K562 (cell line): ENCODE measurements around the gene C6orf89. TPM values are rescaled to one million over a fixed set of nuclear protein-coding genes. Genes with fewer than 3 reads are reported as not detected.

Experiments used
- BRCA1 ChIP-seq, 2 experiments: fragments of 450-650 bp in 1 of 2; sonication (generic) in 1 of 2; formaldehyde crosslinking in 1 of 2; IDR thresholded peaks; 2 replicates each; pipeline versions ENCODE4 v1.5.0 to v1.6.1; 2017 to 2020; ENCODE audit warnings: mild to moderate bottlenecking in 1 of 2, missing genetic modification reagents in 1 of 2
- HMGN3 ChIP-seq: IDR thresholded peaks from 2 replicates; pipeline ENCODE4 v1.6.1; 2011; ENCODE audit warnings: borderline replicate concordance, low read depth, mild to moderate bottlenecking, mixed read lengths, low read length; ENCODE audit not compliant: insufficient read length; ENCODE audit errors: extremely low read depth
- HNRNPH1 ChIP-seq: fragments of 200-400 bp; formaldehyde crosslinking; optimal IDR thresholded peaks from 2 replicates; pipeline ENCODE3; 2017; ENCODE audit warnings: low read depth, mild to moderate bottlenecking, low read length, moderate library complexity
- NBN ChIP-seq: fragments of 450-650 bp; IDR thresholded peaks from 2 replicates; pipeline ENCODE4 v1.6.1; 2016; ENCODE audit warnings: low read depth, mild to moderate bottlenecking
- RB1 ChIP-seq: fragments of 450-650 bp; IDR thresholded peaks from 2 replicates; pipeline ENCODE4 v1.6.1; 2017; ENCODE audit warnings: low read depth, mild to moderate bottlenecking
- SIX5 ChIP-seq, 2 experiments: IDR thresholded peaks; 2 replicates each; pipeline ENCODE4 v1.6.1; 2011; ENCODE audit warnings: low read length in 2 of 2, borderline replicate concordance in 1 of 2, low read depth in 1 of 2, mild to moderate bottlenecking in 1 of 2, moderate library complexity in 1 of 2; ENCODE audit not compliant: insufficient read depth in 1 of 2
- U2AF2 ChIP-seq: fragments of 200-400 bp; formaldehyde crosslinking; optimal IDR thresholded peaks from 2 replicates; pipeline ENCODE3; 2017; ENCODE audit warnings: low read depth, mild to moderate bottlenecking, low read length
- ZFP30 ChIP-seq: fragments of 250-450 bp; sonication (Bioruptor Pico); IDR thresholded peaks from 2 replicates; pipeline ENCODE4 v1.8.0; 2022; ENCODE audit warnings: moderate library complexity, mild to moderate bottlenecking, inconsistent platforms, borderline replicate concordance
- ZNF764 ChIP-seq: fragments of 250-450 bp; sonication (Bioruptor Pico); IDR thresholded peaks from 2 replicates; pipeline ENCODE4 v1.4.0; 2020; ENCODE audit warnings: low read depth, mild to moderate bottlenecking, moderate library complexity
- polyA plus RNA-seq, 8 experiments: library from polyadenylated mRNA; depleted of rRNA in 4 of 8; stranded (reverse) in 5 of 8; unstranded in 3 of 8; fragments of >200 nt; fragmentation: Nextera tagmentation in 2 of 8; fragmentation: Illumina TruSeq in 1 of 8; extraction: Ambion mirVana in 2 of 8; extraction: Trizol in 1 of 8; gene quantifications; 2 replicates each; pipeline versions ENCODE4 v1.2.1 to v1.2.3, GENCODE V29; 2011 to 2014; ENCODE audit warnings: inconsistent platforms in 1 of 8, missing spikeins in 1 of 8
- total RNA-seq, 7 experiments: library from RNA; depleted of rRNA in 6 of 7; stranded (reverse); fragments of >200 nt in 6 of 7; fragmentation: Illumina TruSeq in 2 of 7; extraction: Trizol in 2 of 7; gene quantifications; 2 replicates each; pipeline versions ENCODE4 v1.2.1 to v1.2.3, GENCODE V29; 2011 to 2021; ENCODE audit warnings: low replicate concordance in 1 of 7
- TF ChIP-seq, protein P1 (sequence below), 2 experiments: IDR thresholded peaks; 2 replicates each; pipeline ENCODE4 v1.6.1; 2012; ENCODE audit warnings: improper control_type of control experiment in 2 of 2, low read depth in 2 of 2, low read length in 2 of 2, borderline replicate concordance in 1 of 2
- TF ChIP-seq, protein P2 (sequence below): sonication (generic); formaldehyde crosslinking; IDR thresholded peaks from 2 replicates; pipeline ENCODE4 v1.9.0; 2022; ENCODE audit warnings: mild to moderate bottlenecking, missing genetic modification reagents
- TF ChIP-seq, protein P3 (sequence below): sonication (generic); formaldehyde crosslinking; IDR thresholded peaks from 2 replicates; pipeline ENCODE4 v1.8.0; 2023; ENCODE audit warnings: mild to moderate bottlenecking, missing genetic modification reagents
- TF ChIP-seq, protein P4 (sequence below), 2 experiments: fragments of 450-650 bp in 1 of 2; IDR thresholded peaks; 2 replicates each; pipeline ENCODE4 v1.6.1; 2011 to 2017; ENCODE audit warnings: low read depth in 2 of 2, antibody characterized with exemption in 1 of 2, borderline replicate concordance in 1 of 2, low read length in 1 of 2, mild to moderate bottlenecking in 1 of 2, mixed read lengths in 1 of 2; ENCODE audit not compliant: control insufficient read depth in 1 of 2

C6orf89 gene
- total and polyA plus RNA-seq, 9 of the 15 experiments (the other 6 are each of a cell fraction or from before 2014, with no cell fraction given): 35.2 to 111 (median 58.5) TPM

DNA sequence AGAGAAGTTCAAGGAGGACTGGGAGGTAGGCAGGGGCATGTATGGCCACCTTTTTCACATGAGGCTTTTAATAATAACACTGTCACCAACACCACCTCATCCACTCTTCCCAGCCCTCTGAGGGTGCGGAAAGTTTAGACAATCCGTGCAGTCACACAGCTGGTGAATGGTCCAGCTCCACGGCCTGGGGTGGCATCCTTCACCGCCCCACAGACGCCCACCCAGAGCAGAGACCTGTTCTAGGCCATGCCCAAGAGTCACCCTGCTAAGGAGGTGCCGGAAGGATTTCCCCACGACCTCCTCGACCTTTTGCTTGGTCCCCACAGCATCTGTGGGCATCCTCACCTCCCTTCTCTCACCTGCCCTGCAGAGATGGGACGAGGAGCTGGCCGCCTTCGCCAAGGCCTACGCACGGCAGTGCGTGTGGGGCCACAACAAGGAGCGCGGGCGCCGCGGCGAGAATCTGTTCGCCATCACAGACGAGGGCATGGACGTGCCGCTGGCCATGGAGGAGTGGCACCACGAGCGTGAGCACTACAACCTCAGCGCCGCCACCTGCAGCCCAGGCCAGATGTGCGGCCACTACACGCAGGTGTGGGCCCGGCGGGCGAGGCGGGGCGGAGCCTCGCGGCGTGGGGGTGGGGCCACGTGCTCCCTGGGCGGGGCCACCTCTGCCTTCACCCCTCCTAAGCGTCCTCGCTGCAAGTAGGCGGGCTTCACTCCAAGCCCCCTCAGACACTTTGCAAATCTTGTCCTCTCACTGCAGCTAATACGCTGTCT, 73.2 kb downstream of the C6orf89 start (continued):
- TF ChIP-seq, protein P1, sequence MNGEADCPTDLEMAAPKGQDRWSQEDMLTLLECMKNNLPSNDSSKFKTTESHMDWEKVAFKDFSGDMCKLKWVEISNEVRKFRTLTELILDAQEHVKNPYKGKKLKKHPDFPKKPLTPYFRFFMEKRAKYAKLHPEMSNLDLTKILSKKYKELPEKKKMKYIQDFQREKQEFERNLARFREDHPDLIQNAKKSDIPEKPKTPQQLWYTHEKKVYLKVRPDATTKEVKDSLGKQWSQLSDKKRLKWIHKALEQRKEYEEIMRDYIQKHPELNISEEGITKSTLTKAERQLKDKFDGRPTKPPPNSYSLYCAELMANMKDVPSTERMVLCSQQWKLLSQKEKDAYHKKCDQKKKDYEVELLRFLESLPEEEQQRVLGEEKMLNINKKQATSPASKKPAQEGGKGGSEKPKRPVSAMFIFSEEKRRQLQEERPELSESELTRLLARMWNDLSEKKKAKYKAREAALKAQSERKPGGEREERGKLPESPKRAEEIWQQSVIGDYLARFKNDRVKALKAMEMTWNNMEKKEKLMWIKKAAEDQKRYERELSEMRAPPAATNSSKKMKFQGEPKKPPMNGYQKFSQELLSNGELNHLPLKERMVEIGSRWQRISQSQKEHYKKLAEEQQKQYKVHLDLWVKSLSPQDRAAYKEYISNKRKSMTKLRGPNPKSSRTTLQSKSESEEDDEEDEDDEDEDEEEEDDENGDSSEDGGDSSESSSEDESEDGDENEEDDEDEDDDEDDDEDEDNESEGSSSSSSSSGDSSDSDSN (IDR thresholded peaks at IDR 0.05; ENCODE audit: borderline replicate concordance in 1 of 2, low read depth in 2 of 2, low read length in 2 of 2): no peak
- TF ChIP-seq ZFP30 (CRISPR knock-in tag): no peak
- no peak for TF ChIP-seq U2AF2
- TF ChIP-seq SIX5 (IDR thresholded peaks at IDR 0.05; ENCODE audit: borderline replicate concordance in 1 of 2, insufficient read depth in 1 of 2, low read depth in 1 of 2, low read length in 2 of 2): no peak
- no peak for TF ChIP-seq HNRNPH1
- peak; percentile 58 for TF ChIP-seq HMGN3
- TF ChIP-seq RB1: no peak
- TF ChIP-seq, protein P2, sequence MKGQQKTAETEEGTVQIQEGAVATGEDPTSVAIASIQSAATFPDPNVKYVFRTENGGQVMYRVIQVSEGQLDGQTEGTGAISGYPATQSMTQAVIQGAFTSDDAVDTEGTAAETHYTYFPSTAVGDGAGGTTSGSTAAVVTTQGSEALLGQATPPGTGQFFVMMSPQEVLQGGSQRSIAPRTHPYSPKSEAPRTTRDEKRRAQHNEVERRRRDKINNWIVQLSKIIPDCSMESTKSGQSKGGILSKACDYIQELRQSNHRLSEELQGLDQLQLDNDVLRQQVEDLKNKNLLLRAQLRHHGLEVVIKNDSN: peak; percentile 48; the same call in 1 of the 2 replicates
- no peak for TF ChIP-seq ZNF764
- TF ChIP-seq NBN: no peak
- TF ChIP-seq, protein P3, sequence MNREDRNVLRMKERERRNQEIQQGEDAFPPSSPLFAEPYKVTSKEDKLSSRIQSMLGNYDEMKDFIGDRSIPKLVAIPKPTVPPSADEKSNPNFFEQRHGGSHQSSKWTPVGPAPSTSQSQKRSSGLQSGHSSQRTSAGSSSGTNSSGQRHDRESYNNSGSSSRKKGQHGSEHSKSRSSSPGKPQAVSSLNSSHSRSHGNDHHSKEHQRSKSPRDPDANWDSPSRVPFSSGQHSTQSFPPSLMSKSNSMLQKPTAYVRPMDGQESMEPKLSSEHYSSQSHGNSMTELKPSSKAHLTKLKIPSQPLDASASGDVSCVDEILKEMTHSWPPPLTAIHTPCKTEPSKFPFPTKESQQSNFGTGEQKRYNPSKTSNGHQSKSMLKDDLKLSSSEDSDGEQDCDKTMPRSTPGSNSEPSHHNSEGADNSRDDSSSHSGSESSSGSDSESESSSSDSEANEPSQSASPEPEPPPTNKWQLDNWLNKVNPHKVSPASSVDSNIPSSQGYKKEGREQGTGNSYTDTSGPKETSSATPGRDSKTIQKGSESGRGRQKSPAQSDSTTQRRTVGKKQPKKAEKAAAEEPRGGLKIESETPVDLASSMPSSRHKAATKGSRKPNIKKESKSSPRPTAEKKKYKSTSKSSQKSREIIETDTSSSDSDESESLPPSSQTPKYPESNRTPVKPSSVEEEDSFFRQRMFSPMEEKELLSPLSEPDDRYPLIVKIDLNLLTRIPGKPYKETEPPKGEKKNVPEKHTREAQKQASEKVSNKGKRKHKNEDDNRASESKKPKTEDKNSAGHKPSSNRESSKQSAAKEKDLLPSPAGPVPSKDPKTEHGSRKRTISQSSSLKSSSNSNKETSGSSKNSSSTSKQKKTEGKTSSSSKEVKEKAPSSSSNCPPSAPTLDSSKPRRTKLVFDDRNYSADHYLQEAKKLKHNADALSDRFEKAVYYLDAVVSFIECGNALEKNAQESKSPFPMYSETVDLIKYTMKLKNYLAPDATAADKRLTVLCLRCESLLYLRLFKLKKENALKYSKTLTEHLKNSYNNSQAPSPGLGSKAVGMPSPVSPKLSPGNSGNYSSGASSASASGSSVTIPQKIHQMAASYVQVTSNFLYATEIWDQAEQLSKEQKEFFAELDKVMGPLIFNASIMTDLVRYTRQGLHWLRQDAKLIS (CRISPR knock-in tag): no peak
- TF ChIP-seq, protein P4, sequence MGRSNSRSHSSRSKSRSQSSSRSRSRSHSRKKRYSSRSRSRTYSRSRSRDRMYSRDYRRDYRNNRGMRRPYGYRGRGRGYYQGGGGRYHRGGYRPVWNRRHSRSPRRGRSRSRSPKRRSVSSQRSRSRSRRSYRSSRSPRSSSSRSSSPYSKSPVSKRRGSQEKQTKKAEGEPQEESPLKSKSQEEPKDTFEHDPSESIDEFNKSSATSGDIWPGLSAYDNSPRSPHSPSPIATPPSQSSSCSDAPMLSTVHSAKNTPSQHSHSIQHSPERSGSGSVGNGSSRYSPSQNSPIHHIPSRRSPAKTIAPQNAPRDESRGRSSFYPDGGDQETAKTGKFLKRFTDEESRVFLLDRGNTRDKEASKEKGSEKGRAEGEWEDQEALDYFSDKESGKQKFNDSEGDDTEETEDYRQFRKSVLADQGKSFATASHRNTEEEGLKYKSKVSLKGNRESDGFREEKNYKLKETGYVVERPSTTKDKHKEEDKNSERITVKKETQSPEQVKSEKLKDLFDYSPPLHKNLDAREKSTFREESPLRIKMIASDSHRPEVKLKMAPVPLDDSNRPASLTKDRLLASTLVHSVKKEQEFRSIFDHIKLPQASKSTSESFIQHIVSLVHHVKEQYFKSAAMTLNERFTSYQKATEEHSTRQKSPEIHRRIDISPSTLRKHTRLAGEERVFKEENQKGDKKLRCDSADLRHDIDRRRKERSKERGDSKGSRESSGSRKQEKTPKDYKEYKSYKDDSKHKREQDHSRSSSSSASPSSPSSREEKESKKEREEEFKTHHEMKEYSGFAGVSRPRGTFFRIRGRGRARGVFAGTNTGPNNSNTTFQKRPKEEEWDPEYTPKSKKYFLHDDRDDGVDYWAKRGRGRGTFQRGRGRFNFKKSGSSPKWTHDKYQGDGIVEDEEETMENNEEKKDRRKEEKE (IDR thresholded peaks at IDR 0.05; ENCODE audit: borderline replicate concordance in 1 of 2, control insufficient read depth in 1 of 2, low read depth in 2 of 2, low read length in 1 of 2): no peak
- no peak for TF ChIP-seq BRCA1 (IDR thresholded peaks at IDR 0.05)
- TF ChIP-seq BRCA1 (CRISPR knock-in tag; IDR thresholded peaks at IDR 0.05): 0 out of 2 replicates have a peak, but pooled peaks have one; percentile 74
